Smooth muscle cell (in vitro differentiated cells): ENCODE data around the gene MAPKAP1. TPM values are rescaled to one million over a fixed set of nuclear protein-coding genes. Genes with fewer than 3 reads are reported as not detected.
A peak's percentile ranks its signal among the peaks of the same experiment; 100 is the strongest.

Source experiments
- DNase-seq: peaks from one replicate; lab custom pipeline; 2025; ENCODE audit not compliant: unreplicated experiment; lab: John Stamatoyannopoulos, UW
- H2AFZ ChIP-seq: fragments of 200-600 bp; sonication (generic); 2 replicates; pipeline ENCODE4 v1.6.0; 2016; ENCODE audit warnings: antibody characterized with exemption, low read depth, mild to moderate bottlenecking
- H3F3A ChIP-seq: fragments of 200-600 bp; sonication (generic); 2 replicates; pipeline ENCODE4 v1.6.0; 2017; ENCODE audit warnings: antibody characterized with exemption, low read depth
- H3K27ac ChIP-seq: fragments of 200-600 bp; sonication (generic); 2 replicates; pipeline ENCODE4 v1.5.1; 2016; ENCODE audit warnings: low read depth, mild to moderate bottlenecking
- H3K27me3 ChIP-seq: fragments of 200-600 bp; sonication (generic); 2 replicates; pipeline ENCODE4 v1.6.1; 2016; ENCODE audit warnings: low read depth, mild to moderate bottlenecking
- H3K36me3 ChIP-seq: fragments of 200-600 bp; sonication (generic); 2 replicates; pipeline ENCODE4 v1.5.1; 2016; ENCODE audit warnings: low read depth
- H3K4me1 ChIP-seq: fragments of 200-600 bp; sonication (generic); 2 replicates; pipeline ENCODE4 v1.5.1; 2016; ENCODE audit warnings: low read depth
- H3K4me2 ChIP-seq: fragments of 200-600 bp; sonication (generic); 2 replicates; pipeline ENCODE4 v1.6.0; 2016; ENCODE audit warnings: mild to moderate bottlenecking
- H3K4me3 ChIP-seq: fragments of 200-600 bp; sonication (generic); 2 replicates; pipeline ENCODE4 v1.5.1; 2016; ENCODE audit warnings: mild to moderate bottlenecking
- H3K79me2 ChIP-seq: fragments of 200-600 bp; sonication (generic); 2 replicates; pipeline ENCODE4 v1.6.0; 2016; ENCODE audit warnings: low read depth, mild to moderate bottlenecking
- H3K9ac ChIP-seq: fragments of 200-600 bp; sonication (generic); 2 replicates; pipeline ENCODE4 v1.6.0; 2016; ENCODE audit warnings: low read depth
- H3K9me3 ChIP-seq: fragments of 200-600 bp; sonication (generic); replicated peaks from 2 replicates; pipeline ENCODE4 v1.5.1; 2016; ENCODE audit warnings: low read depth
- H4K20me1 ChIP-seq: fragments of 200-600 bp; sonication (generic); 2 replicates; pipeline ENCODE4 v1.6.0; 2016; ENCODE audit warnings: low read depth
- WGBS: methylation state at CpG from one replicate; pipeline ENCODE4 v1.1.7; 2016; ENCODE audit warnings: low lambda C conversion rate; 5-methylcytosine and 5-hydroxymethylcytosine counted together
- polyA plus RNA-seq: library from polyadenylated mRNA; unstranded; fragments of >200 nt; fragmentation: Nextera tagmentation; extraction: Ambion mirVana; gene quantifications from 2 replicates; pipeline ENCODE4 v1.2.1, GENCODE V29; 2016
- total RNA-seq: library from RNA; depleted of rRNA; stranded (reverse); fragments of >200 nt; gene quantifications from 2 replicates; pipeline ENCODE4 v1.2.3, GENCODE V29; 2014
- TF ChIP-seq, protein P1 (sequence below): fragments of 200-600 bp; sonication (generic); IDR thresholded peaks from 2 replicates; pipeline ENCODE4 v1.5.1; 2017; ENCODE audit warnings: borderline replicate concordance, mild to moderate bottlenecking, antibody characterized with exemption; ENCODE audit not compliant: insufficient read depth, poor library complexity, severe bottlenecking

MAPKAP1 gene
- total and polyA plus RNA-seq, 2 experiments from 2014 or later: 50.1 to 74.5 TPM

DNA sequence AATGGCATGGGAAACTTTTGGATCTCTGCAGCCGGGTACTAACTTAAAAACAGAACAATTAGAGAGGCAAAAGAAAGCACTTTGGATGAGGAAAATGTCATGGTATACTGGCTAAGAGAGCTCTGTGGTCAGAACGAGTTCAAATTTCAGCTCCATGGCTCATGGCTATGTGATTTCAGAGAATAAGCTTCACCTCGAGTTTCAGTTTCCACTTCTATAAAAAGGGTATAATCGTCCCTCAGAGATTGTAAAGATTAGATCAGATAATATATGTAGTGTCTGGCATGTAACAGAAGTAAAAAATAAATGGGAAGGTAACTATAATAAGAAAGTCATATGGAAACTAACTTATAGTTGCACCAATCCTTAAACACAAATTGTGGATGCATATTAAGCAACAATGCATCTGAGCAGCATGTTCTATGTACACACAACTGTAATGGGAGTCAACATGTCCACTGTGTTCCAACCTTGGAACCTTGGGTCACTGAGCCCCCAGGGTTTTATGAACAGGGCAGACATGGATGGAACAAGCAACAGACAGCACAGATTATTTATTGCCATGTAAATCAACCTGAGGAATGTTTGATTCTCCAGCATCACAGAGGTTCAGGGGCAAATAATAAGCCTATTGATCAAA lies 145.4 kb downstream of the MAPKAP1 start:
- Histone ChIP-seq H3K4me2 (no peak overlapping the region), H3K9ac (no peak overlapping the region), H3K4me3 (no peak overlapping the region), H3K36me3 (no peaks in the 10 kb centered on the region), H2AFZ (no peak overlapping the region), H3K27ac (no peak overlapping the region), H3K9me3 (no peaks in the 10 kb centered on the region), H3K27me3 (no peaks in the 10 kb centered on the region), H3F3A (peaks cover 14% of the 10 kb centered on the region), H3K4me1 (peaks cover 11% of the 10 kb centered on the region), H3K79me2 (peaks cover 10% of the 10 kb centered on the region), H4K20me1 (peaks cover 3% of the 10 kb centered on the region)
- TF ChIP-seq, protein P1, sequence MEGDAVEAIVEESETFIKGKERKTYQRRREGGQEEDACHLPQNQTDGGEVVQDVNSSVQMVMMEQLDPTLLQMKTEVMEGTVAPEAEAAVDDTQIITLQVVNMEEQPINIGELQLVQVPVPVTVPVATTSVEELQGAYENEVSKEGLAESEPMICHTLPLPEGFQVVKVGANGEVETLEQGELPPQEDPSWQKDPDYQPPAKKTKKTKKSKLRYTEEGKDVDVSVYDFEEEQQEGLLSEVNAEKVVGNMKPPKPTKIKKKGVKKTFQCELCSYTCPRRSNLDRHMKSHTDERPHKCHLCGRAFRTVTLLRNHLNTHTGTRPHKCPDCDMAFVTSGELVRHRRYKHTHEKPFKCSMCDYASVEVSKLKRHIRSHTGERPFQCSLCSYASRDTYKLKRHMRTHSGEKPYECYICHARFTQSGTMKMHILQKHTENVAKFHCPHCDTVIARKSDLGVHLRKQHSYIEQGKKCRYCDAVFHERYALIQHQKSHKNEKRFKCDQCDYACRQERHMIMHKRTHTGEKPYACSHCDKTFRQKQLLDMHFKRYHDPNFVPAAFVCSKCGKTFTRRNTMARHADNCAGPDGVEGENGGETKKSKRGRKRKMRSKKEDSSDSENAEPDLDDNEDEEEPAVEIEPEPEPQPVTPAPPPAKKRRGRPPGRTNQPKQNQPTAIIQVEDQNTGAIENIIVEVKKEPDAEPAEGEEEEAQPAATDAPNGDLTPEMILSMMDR: no peak
- WGBS: 48% methylated on average over 4 of the region's 4 CpGs
- no peak for DNase-seq

DNA sequence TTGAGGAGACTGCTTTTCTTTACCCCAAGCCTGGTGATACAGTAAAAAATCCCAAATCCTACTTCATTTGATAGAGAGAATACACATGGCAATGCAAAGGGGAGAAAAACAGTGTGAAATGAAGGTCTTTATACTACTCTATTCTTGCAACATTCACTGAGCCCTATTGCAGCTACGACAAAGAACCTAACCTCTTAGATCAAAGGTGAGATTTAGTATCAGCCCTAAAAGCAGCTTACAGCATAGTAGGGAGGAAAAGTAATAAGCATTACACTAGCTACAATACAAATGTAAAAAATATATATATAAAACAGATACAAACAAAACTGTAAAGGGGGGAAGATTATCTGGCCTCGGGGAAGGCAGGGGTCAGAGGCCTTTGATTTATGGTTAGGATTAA lies 147.1 kb downstream of the MAPKAP1 start:
- no peak overlapping the region for H3K4me3 ChIP-seq
- WGBS: 40% methylated on average over 2 of the region's 2 CpGs
- TF ChIP-seq, protein P1: no peak
- peaks cover 7% of the 10 kb centered on the region for H3F3A ChIP-seq
- H3K36me3 ChIP-seq: no peaks in the 10 kb centered on the region
- peaks cover 3% of the 10 kb centered on the region for H4K20me1 ChIP-seq
- H3K4me2 ChIP-seq: no peak overlapping the region
- no peak for DNase-seq
- H3K4me1 ChIP-seq: peaks cover 7% of the 10 kb centered on the region
- no peak overlapping the region for H3K9ac ChIP-seq
- H2AFZ ChIP-seq: no peak overlapping the region
- H3K27ac ChIP-seq: no peak overlapping the region
- peaks cover 10% of the 10 kb centered on the region for H3K79me2 ChIP-seq
- H3K27me3 ChIP-seq: no peaks in the 10 kb centered on the region
- H3K9me3 ChIP-seq: no peaks in the 10 kb centered on the region

DNA sequence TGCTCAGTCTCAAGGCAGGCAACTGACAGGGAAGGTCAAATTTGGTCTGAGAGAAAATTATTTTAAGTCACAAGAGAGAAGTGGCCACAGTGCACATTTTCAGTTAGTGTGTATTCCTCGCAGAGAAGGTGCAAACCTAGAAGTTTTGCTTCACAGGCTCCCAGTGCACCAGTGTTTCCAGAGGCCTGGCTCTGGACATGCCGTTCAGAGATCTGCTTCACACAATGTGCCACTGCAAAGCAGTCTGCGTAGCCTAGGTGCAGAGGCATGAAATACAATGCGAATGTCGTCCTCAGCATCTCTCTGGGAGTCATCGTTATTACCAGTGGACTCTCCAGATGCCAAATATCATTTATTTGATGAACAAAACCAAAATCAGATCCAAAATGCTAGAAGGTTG lies 147.8 kb downstream of the MAPKAP1 start:
- peaks cover 3% of the 10 kb centered on the region for H3K4me1 ChIP-seq
- no peaks in the 10 kb centered on the region for H3K27me3 ChIP-seq
- TF ChIP-seq, protein P1: no peak
- H3K9me3 ChIP-seq: no peaks in the 10 kb centered on the region
- H3K9ac ChIP-seq: no peak overlapping the region
- DNase-seq: no peak
- 94% methylated on average over 6 of the region's 6 CpGs for WGBS
- peaks cover 7% of the 10 kb centered on the region for H3F3A ChIP-seq
- H2AFZ ChIP-seq: no peak overlapping the region
- H3K4me3 ChIP-seq: no peak overlapping the region
- peak overlapping the region; percentile 14 for H3K27ac ChIP-seq
- no peak overlapping the region for H3K4me2 ChIP-seq
- peaks cover 10% of the 10 kb centered on the region for H3K79me2 ChIP-seq
- peaks cover 2% of the 10 kb centered on the region for H4K20me1 ChIP-seq
- H3K36me3 ChIP-seq: no peaks in the 10 kb centered on the region

DNA sequence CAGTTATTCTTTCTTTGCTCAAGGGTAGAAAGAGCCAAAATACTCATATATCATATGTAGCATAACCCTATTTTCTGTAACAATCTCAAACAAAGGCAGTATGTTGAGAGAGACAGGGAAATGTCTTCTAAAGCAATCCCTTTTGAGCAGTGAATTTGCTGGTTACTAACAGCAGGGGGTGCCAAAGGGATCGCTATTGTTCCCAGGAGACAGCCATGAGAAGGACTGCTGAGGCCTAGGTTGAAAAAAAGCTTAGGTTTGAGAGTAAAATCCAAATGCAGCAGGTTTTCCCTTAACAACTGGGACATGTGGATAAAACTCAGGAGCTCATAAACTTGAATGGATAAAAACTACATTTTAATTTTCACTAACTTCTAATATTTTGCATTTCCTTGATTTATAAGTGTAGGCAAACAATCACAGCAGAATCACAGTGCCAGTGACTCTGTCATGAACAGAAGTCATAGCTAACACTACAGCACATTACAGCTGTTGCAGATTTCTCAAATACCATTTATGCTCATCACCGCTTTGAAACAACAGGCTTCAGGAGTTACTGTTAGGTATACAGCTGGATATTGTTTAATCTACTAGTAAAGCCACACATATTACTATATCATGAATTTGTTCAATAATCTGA lies 148.4 kb downstream of the MAPKAP1 start:
- H4K20me1 ChIP-seq: peaks cover 3% of the 10 kb centered on the region
- 41% methylated on average over 2 of the region's 2 CpGs for WGBS
- peak overlapping the region; percentile 14 for H3K27ac ChIP-seq
- TF ChIP-seq, protein P1: peak; percentile 75
- H3F3A ChIP-seq: peaks cover 7% of the 10 kb centered on the region
- H2AFZ ChIP-seq: no peak overlapping the region
- no peak overlapping the region for H3K9ac ChIP-seq
- DNase-seq: no peak
- H3K79me2 ChIP-seq: peaks cover 10% of the 10 kb centered on the region
- H3K36me3 ChIP-seq: no peaks in the 10 kb centered on the region
- H3K4me3 ChIP-seq: no peak overlapping the region
- no peaks in the 10 kb centered on the region for H3K9me3 ChIP-seq
- H3K27me3 ChIP-seq: no peaks in the 10 kb centered on the region
- H3K4me2 ChIP-seq: no peak overlapping the region
- H3K4me1 ChIP-seq: peaks cover 3% of the 10 kb centered on the region
